Mesenchymal stem cell (in vitro differentiated cells and primary cell): Measurements from ENCODE around the gene AGAP1.

ENCODE experiments used
- DNase-seq: peaks from one replicate; pipeline ENCODE4 v3.0.0-alpha.2; 2013
- H2AFZ ChIP-seq: one replicate; pipeline ENCODE4 v1.6.1; 2013; ENCODE audit warnings: low read depth, mild to moderate bottlenecking, control low read depth, inconsistent platforms, low read length, moderate library complexity
- H2AK5ac ChIP-seq: 2 replicates; pipeline ENCODE4 v1.6.1; 2013; ENCODE audit warnings: low read length, moderate library complexity, mild to moderate bottlenecking, inconsistent platforms; ENCODE audit not compliant: severe bottlenecking
- H2BK120ac ChIP-seq: one replicate; pipeline ENCODE4 v1.6.1; 2013; ENCODE audit warnings: low read depth, mild to moderate bottlenecking, inconsistent platforms, low read length, moderate library complexity
- H2BK12ac ChIP-seq, 2 experiments: one replicate each; pipeline ENCODE4 v1.6.1; 2013; ENCODE audit warnings: inconsistent platforms in 2 of 2, low read length in 2 of 2, mild to moderate bottlenecking in 2 of 2, moderate library complexity in 2 of 2, control low read depth in 1 of 2
- H2BK15ac ChIP-seq: one replicate; pipeline ENCODE4 v1.6.1; 2013; ENCODE audit warnings: mild to moderate bottlenecking, low read depth, inconsistent platforms; ENCODE audit not compliant: poor library complexity, severe bottlenecking
- H2BK5ac ChIP-seq: 2 replicates; pipeline ENCODE4 v1.6.1; 2013; ENCODE audit warnings: low read depth, mild to moderate bottlenecking, low read length, control low read depth, inconsistent platforms; ENCODE audit not compliant: poor library complexity, severe bottlenecking
- H3K14ac ChIP-seq, 2 experiments: one replicate each; pipeline ENCODE4 v1.6.1; 2013; ENCODE audit warnings: inconsistent platforms in 2 of 2, low read length in 2 of 2, control low read depth in 1 of 2, mild to moderate bottlenecking in 1 of 2, moderate library complexity in 1 of 2
- H3K18ac ChIP-seq, 2 experiments: one replicate each; pipeline ENCODE4 v1.6.1; 2013; ENCODE audit warnings: inconsistent platforms in 2 of 2, low read length in 2 of 2, control low read depth in 1 of 2, low read depth in 1 of 2, mild to moderate bottlenecking in 1 of 2
- H3K23ac ChIP-seq, 2 experiments: one replicate each; pipeline ENCODE4 v1.6.1; 2013; ENCODE audit warnings: inconsistent platforms in 2 of 2, low read length in 2 of 2, mild to moderate bottlenecking in 2 of 2, moderate library complexity in 2 of 2, control low read depth in 1 of 2
- H3K27ac ChIP-seq: 2 replicates; pipeline ENCODE4 v1.5.1; 2013; ENCODE audit warnings: mild to moderate bottlenecking, moderate library complexity, low read length, control low read depth, inconsistent platforms; ENCODE audit not compliant: poor library complexity, severe bottlenecking
- H3K27me3 ChIP-seq, 2 experiments: 2 replicates each; pipeline versions ENCODE4 v1.6.1 to v1.7.0; 2013; ENCODE audit warnings: low read length in 2 of 2, mild to moderate bottlenecking in 2 of 2, moderate library complexity in 2 of 2, control low read depth in 1 of 2, inconsistent platforms in 1 of 2; ENCODE audit not compliant: control insufficient read depth in 1 of 2, insufficient read depth in 1 of 2
- H3K36me3 ChIP-seq, 2 experiments: 2 replicates each; pipeline versions ENCODE4 v1.6.1 to v1.7.0; 2013; ENCODE audit warnings: low read length in 2 of 2, control low read depth in 1 of 2, inconsistent platforms in 1 of 2, low read depth in 1 of 2, mild to moderate bottlenecking in 1 of 2; ENCODE audit not compliant: insufficient read depth in 2 of 2, control insufficient read depth in 1 of 2
- H3K4ac ChIP-seq, 2 experiments: one replicate each; pipeline ENCODE4 v1.6.1; 2013; ENCODE audit warnings: inconsistent platforms in 2 of 2, low read length in 2 of 2, mild to moderate bottlenecking in 2 of 2, moderate library complexity in 2 of 2, control low read depth in 1 of 2, low read depth in 1 of 2
- H3K4me1 ChIP-seq: 2 replicates; pipeline ENCODE4 v1.6.1; 2013; ENCODE audit warnings: low read depth, low read length, control low read depth; ENCODE audit not compliant: control insufficient read depth, insufficient read depth
- H3K4me2 ChIP-seq: 2 replicates; pipeline ENCODE4 v1.6.1; 2013; ENCODE audit warnings: low read length, mild to moderate bottlenecking, inconsistent platforms; ENCODE audit not compliant: poor library complexity, severe bottlenecking
- H3K4me3 ChIP-seq, 2 experiments: 2 replicates each; pipeline versions ENCODE4 v1.5.1 to v1.7.0; 2013; ENCODE audit warnings: low read length in 2 of 2, mild to moderate bottlenecking in 2 of 2, control low read depth in 1 of 2, low read depth in 1 of 2; ENCODE audit not compliant: insufficient read depth in 1 of 2
- H3K79me1 ChIP-seq: replicated peaks from 2 replicates; pipeline ENCODE4 v1.6.1; 2013; ENCODE audit warnings: mild to moderate bottlenecking, control low read depth, low read length, inconsistent platforms; ENCODE audit not compliant: poor library complexity, severe bottlenecking
- H3K9ac ChIP-seq: 2 replicates; pipeline ENCODE4 v1.7.0; 2013; ENCODE audit warnings: mild to moderate bottlenecking, low read length, moderate library complexity
- H3K9me3 ChIP-seq: 2 replicates; pipeline ENCODE4 v1.7.0; 2013; ENCODE audit warnings: mild to moderate bottlenecking, low read length; ENCODE audit not compliant: control insufficient read depth
- H4K8ac ChIP-seq: one replicate; pipeline ENCODE4 v1.6.1; 2013; ENCODE audit warnings: inconsistent platforms, mild to moderate bottlenecking, low read length, moderate library complexity
- H4K91ac ChIP-seq: one replicate; pipeline ENCODE4 v1.6.1; 2013; ENCODE audit warnings: mild to moderate bottlenecking, low read length, inconsistent platforms
- WGBS: methylation state at CpG from one replicate; pipeline ENCODE4 v1.1.7; 2013; ENCODE audit warnings: mixed read lengths; 5-methylcytosine and 5-hydroxymethylcytosine counted together

Gene AGAP1

DNA sequence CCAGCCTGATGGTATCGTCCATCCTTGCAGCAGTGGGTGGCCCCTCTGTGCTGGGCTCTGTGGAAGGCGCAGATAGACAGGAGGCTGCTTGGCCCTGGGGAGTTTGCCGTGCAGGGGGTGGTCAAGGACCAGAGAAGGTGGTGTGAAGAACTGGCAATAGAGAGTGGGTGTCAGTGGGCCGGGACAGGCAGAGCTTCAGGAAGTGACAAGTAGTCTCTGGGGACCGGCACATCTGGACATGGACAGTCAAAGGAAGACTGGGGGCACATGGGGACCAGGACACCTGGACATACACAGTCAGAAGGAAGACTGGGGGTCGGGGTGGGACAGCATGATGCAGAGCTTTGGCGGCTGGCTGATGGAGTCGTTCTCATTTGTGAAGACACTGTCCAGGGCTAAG, 335.9 kb downstream of the AGAP1 start:
- H2AK5ac ChIP-seq = no peak overlapping the region
- DNase-seq = no peak

DNA sequence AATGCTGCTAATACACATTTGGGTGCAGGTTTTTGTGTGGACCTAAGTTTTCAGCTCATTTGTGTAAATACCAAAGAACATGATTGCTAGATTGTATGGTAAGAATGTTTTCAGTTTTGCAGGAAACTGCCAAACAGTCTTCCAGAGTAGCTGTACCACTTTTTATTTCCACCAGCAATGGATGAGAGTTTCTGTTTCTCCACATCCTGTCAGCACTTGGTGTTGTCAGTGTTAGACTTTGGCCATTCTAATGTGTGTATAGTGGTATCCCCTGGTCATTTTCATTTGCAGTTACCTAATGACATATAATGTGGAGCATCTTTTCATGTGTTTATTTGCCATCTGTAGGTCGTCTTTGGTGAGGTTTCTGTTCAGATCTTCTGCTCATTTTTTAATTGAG, 337.9 kb downstream of the AGAP1 start:
- Histone ChIP-seq H4K8ac (no peak overlapping the region), H2AFZ (no peak overlapping the region), H3K18ac (no peak overlapping the region), H2BK12ac (no peak overlapping the region), H3K27ac (no peak overlapping the region), H3K4me3 (no peak overlapping the region), H4K91ac (no peak overlapping the region), H3K27me3 (no peaks in the 10 kb centered on the region), H2BK15ac (no peak overlapping the region), H3K4me1 (peaks cover 11% of the 10 kb centered on the region), H2BK5ac (no peak overlapping the region), H3K79me1 (peaks cover 7% of the 10 kb centered on the region), H3K9me3 (no peaks in the 10 kb centered on the region), H2AK5ac (no peak overlapping the region), H3K23ac (no peak overlapping the region), H3K4ac (no peak overlapping the region), H3K36me3 (peaks cover 10 to 37% of the 10 kb centered on the region in 2 experiments), H2BK120ac (no peak overlapping the region), H3K14ac (no peak overlapping the region), H3K9ac (no peak overlapping the region), H3K4me2 (no peak overlapping the region)
- DNase-seq = no peak
- WGBS = 100% methylated on average over 1 of the region's 1 CpG

More for the DNA sequence above, 335.9 kb downstream of the AGAP1 start:
- no peak overlapping the region for H2BK15ac ChIP-seq
- H2BK12ac ChIP-seq = no peak overlapping the region
- no peak overlapping the region for H3K4me3 ChIP-seq
- no peak overlapping the region for H3K9ac ChIP-seq
- no peak overlapping the region for H3K4me2 ChIP-seq
- no peaks in the 10 kb centered on the region for H3K9me3 ChIP-seq
- peaks cover 10 to 35% of the 10 kb centered on the region in 2 experiments for H3K36me3 ChIP-seq
- H3K27ac ChIP-seq = no peak overlapping the region
- H3K4me1 ChIP-seq = peaks cover 7% of the 10 kb centered on the region
- no peak overlapping the region for H4K8ac ChIP-seq
- WGBS = 94% methylated on average over 8 of the region's 8 CpGs
- no peaks in the 10 kb centered on the region for H3K27me3 ChIP-seq
- H3K79me1 ChIP-seq = peaks cover 2% of the 10 kb centered on the region
- no peak overlapping the region for H3K23ac ChIP-seq
- no peak overlapping the region for H2BK5ac ChIP-seq
- no peak overlapping the region for H3K4ac ChIP-seq
- H3K14ac ChIP-seq = peak overlapping the region in 1 of 2 experiments; percentile 36
- H4K91ac ChIP-seq = no peak overlapping the region
- H2BK120ac ChIP-seq = no peak overlapping the region
- no peak overlapping the region for H2AFZ ChIP-seq
- H3K18ac ChIP-seq = no peak overlapping the region

DNA sequence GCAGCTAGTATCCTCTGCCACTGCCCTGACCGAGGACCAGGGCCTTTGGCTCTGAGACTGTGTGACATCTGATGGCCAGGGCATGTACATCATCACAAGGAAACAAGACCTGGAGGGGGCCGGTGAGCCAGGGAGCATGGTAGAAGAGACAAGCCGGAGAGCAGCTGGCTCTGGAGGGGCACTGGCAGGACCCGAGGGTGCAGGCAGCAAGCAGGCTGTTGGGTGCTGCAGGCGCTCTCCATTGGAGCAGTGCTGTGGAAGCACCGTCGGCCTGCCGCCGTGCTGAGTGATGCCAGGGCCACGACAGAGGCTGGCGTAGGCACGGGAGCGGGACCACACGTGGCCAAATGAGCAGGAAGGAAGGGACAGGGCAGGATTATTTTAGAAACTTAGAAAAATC, 339.1 kb downstream of the AGAP1 start:
- no peak overlapping the region for H3K9ac ChIP-seq
- H3K14ac ChIP-seq = no peak overlapping the region
- H3K9me3 ChIP-seq = no peaks in the 10 kb centered on the region
- peaks cover 9% of the 10 kb centered on the region for H3K79me1 ChIP-seq
- peaks cover 10 to 37% of the 10 kb centered on the region in 2 experiments for H3K36me3 ChIP-seq
- H4K91ac ChIP-seq = no peak overlapping the region
- no peak overlapping the region for H3K4ac ChIP-seq
- no peak overlapping the region for H2BK5ac ChIP-seq
- no peak overlapping the region for H2AK5ac ChIP-seq
- 96% methylated on average over 12 of the region's 14 CpGs for WGBS
- H2BK12ac ChIP-seq = no peak overlapping the region
- H3K4me1 ChIP-seq = peaks cover 6% of the 10 kb centered on the region
- no peak for DNase-seq
- no peak overlapping the region for H2AFZ ChIP-seq
- H2BK120ac ChIP-seq = no peak overlapping the region
- no peaks in the 10 kb centered on the region for H3K27me3 ChIP-seq
- H3K4me2 ChIP-seq = no peak overlapping the region
- no peak overlapping the region for H4K8ac ChIP-seq
- H3K18ac ChIP-seq = no peak overlapping the region
- H3K27ac ChIP-seq = no peak overlapping the region
- no peak overlapping the region for H2BK15ac ChIP-seq
- H3K23ac ChIP-seq = no peak overlapping the region
- H3K4me3 ChIP-seq = no peak overlapping the region

DNA sequence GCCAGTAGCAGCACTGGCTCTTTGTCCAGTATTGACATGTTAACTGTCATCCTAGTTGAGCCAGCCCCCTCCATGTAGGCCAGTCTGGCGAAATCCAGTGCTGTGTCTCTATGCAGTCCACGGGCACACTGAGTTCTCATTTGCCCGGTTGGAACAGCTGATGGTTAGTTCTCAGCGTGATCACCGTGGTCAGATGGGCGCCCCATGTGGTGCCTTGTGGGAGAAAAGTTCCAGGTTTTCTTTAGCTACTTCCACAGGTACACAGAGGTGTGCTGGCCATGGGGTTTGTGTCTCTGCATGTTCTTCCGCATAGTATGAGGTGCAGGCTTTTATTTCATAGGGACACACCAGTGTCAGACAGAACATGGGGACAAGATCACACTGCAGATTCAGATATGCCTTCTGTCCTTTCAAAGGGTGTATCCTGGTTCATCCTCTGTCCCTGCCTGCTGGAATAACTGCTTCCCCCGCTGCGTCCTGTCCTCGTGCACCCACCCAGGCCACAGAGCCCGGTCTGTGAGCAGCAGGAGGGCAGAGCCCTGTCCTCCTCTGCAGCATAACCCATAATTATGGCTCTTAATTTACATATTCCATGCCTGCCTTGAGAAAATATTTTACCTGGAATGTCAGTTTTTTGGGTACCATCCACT, 340.3 kb downstream of the AGAP1 start:
- DNase-seq = no peak
- Histone ChIP-seq H3K4me1 (peaks cover 6% of the 10 kb centered on the region), H3K18ac (no peak overlapping the region), H3K9me3 (no peaks in the 10 kb centered on the region), H3K27ac (no peak overlapping the region), H3K4ac (no peak overlapping the region), H3K36me3 (peaks cover 10 to 28% of the 10 kb centered on the region in 2 experiments), H3K27me3 (no peaks in the 10 kb centered on the region), H2BK12ac (no peak overlapping the region), H3K4me3 (no peak overlapping the region), H3K23ac (no peak overlapping the region), H3K9ac (no peak overlapping the region), H4K8ac (no peak overlapping the region), H3K4me2 (no peak overlapping the region), H3K79me1 (peaks cover 9% of the 10 kb centered on the region), H2AK5ac (no peak overlapping the region), H4K91ac (no peak overlapping the region), H2AFZ (no peak overlapping the region), H2BK5ac (no peak overlapping the region), H3K14ac (no peak overlapping the region), H2BK120ac (no peak overlapping the region), H2BK15ac (no peak overlapping the region)
- WGBS = 89% methylated on average over 11 of the region's 11 CpGs
